ENCODE data around the gene LRRTM3. TPM values are rescaled to one million over a fixed set of nuclear protein-coding genes. Genes with fewer than 3 reads are reported as not detected.

Gene LRRTM3
- polyA plus RNA-seq, 1 experiment, result not detected

GRCh38 chr10:66882271-66882670 lies 43.6 kb upstream of the LRRTM3 start:
- ChIA-PET POLR2A (no interaction called here), CTCF (no interaction called here)
- Histone ChIP-seq H3K4me3 (ENCODE audit: low read depth, low read length) (no peak overlapping the region), H3K27me3 (ENCODE audit: control insufficient read depth, insufficient read depth, low read length) (no peaks in the 10 kb centered on the region), H3K9me3 (ENCODE audit: control insufficient read depth, insufficient read depth, low read length) (no peaks in the 10 kb centered on the region), H3K27ac (ENCODE audit: low read depth, low read length) (no peak overlapping the region)
- DNase-seq (ENCODE audit: low read depth, low spot score), result no peak
- no peak for TF ChIP-seq CTCF (IDR thresholded peaks at IDR 0.05; ENCODE audit: low read depth, low read length)

GRCh38 chr10:66886848-66887247 lies 39.0 kb upstream of the LRRTM3 start:
- no peak for TF ChIP-seq CTCF (IDR thresholded peaks at IDR 0.05; ENCODE audit: low read depth, low read length)
- Histone ChIP-seq H3K9me3 (ENCODE audit: control insufficient read depth, insufficient read depth, low read length) (no peaks in the 10 kb centered on the region), H3K4me3 (ENCODE audit: low read depth, low read length) (no peak overlapping the region), H3K27ac (ENCODE audit: low read depth, low read length) (no peak overlapping the region), H3K27me3 (ENCODE audit: control insufficient read depth, insufficient read depth, low read length) (no peaks in the 10 kb centered on the region)
- no peak for DNase-seq (ENCODE audit: low read depth, low spot score)
- CTCF ChIA-PET, result no interaction called here
- POLR2A ChIA-PET, result no interaction called here

GRCh38 chr10:66888237-66888636 lies 37.6 kb upstream of the LRRTM3 start:
- CTCF ChIA-PET, result no interaction called here
- no peak overlapping the region for H3K27ac ChIP-seq (ENCODE audit: low read depth, low read length)
- POLR2A ChIA-PET, result no interaction called here
- no peaks in the 10 kb centered on the region for H3K27me3 ChIP-seq (ENCODE audit: control insufficient read depth, insufficient read depth, low read length)
- no peak overlapping the region for H3K4me3 ChIP-seq (ENCODE audit: low read depth, low read length)
- H3K9me3 ChIP-seq (ENCODE audit: control insufficient read depth, insufficient read depth, low read length), result no peaks in the 10 kb centered on the region
- TF ChIP-seq CTCF (IDR thresholded peaks at IDR 0.05; ENCODE audit: low read depth, low read length), result no peak
- DNase-seq (ENCODE audit: low read depth, low spot score), result no peak

GRCh38 chr10:66892871-66893270 lies 33.0 kb upstream of the LRRTM3 start:
- TF ChIP-seq CTCF (IDR thresholded peaks at IDR 0.05; ENCODE audit: low read depth, low read length), result no peak
- POLR2A ChIA-PET, result no interaction called here

GRCh38 chr10:66910671-66911070 lies 15.2 kb upstream of the LRRTM3 start:
- ChIA-PET POLR2A (no interaction called here), CTCF (no interaction called here)
- no peak for TF ChIP-seq CTCF (IDR thresholded peaks at IDR 0.05; ENCODE audit: low read depth, low read length)
- H3K9me3 ChIP-seq (ENCODE audit: control insufficient read depth, insufficient read depth, low read length), result no peaks in the 10 kb centered on the region
- DNase-seq (ENCODE audit: low read depth, low spot score), result no peak
- no peak overlapping the region for H3K4me3 ChIP-seq (ENCODE audit: low read depth, low read length)
- no peaks in the 10 kb centered on the region for H3K27me3 ChIP-seq (ENCODE audit: control insufficient read depth, insufficient read depth, low read length)
- H3K27ac ChIP-seq (ENCODE audit: low read depth, low read length), result no peak overlapping the region

More at GRCh38 chr10:66892871-66893270, 33.0 kb upstream of the LRRTM3 start:
- Histone ChIP-seq H3K9me3 (ENCODE audit: control insufficient read depth, insufficient read depth, low read length) (no peaks in the 10 kb centered on the region), H3K27ac (ENCODE audit: low read depth, low read length) (no peak overlapping the region), H3K27me3 (ENCODE audit: control insufficient read depth, insufficient read depth, low read length) (no peaks in the 10 kb centered on the region), H3K4me3 (ENCODE audit: low read depth, low read length) (no peak overlapping the region)
- CTCF ChIA-PET, result no interaction called here
- no peak for DNase-seq (ENCODE audit: low read depth, low spot score)
